Neural cell (in vitro differentiated cells): ENCODE results near the gene SLC11A1. TPM values are rescaled to one million over a fixed set of nuclear protein-coding genes. Genes with fewer than 3 reads are reported as not detected.

Experiments used
- H2AFZ ChIP-seq: fragments of 200-600, 300-800 bp; sonication (generic), shearing (Covaris generic); 2 replicates; pipeline ENCODE4 v1.6.0; 2014; ENCODE audit warnings: low read depth, mild to moderate bottlenecking, antibody characterized with exemption, low read length, moderate library complexity
- H3F3A ChIP-seq: fragments of 200-600 bp; shearing (Covaris generic); 2 replicates; pipeline ENCODE4 v1.6.1; 2016; ENCODE audit warnings: mild to moderate bottlenecking, moderate library complexity, mixed read lengths, antibody characterized with exemption, low read length; ENCODE audit not compliant: insufficient read depth, poor library complexity, severe bottlenecking
- H3K27ac ChIP-seq: fragments of 200-600, 300-800 bp; sonication (generic), shearing (Covaris generic); 2 replicates; pipeline ENCODE4 v1.5.1; 2014; ENCODE audit warnings: mild to moderate bottlenecking, low read length, moderate library complexity
- H3K27me3 ChIP-seq: fragments of 300-800, 200-600 bp; sonication (generic), shearing (Covaris generic); 2 replicates; pipeline ENCODE4 v1.6.0; 2014; ENCODE audit warnings: mild to moderate bottlenecking, low read depth, low read length, moderate library complexity; ENCODE audit not compliant: insufficient read depth
- H3K36me3 ChIP-seq: fragments of 300-800, 200-600 bp; sonication (generic), shearing (Covaris generic); 2 replicates; pipeline ENCODE4 v1.5.1; 2014; ENCODE audit warnings: mild to moderate bottlenecking, antibody characterized with exemption, low read length, moderate library complexity; ENCODE audit not compliant: insufficient read depth
- H3K4me2 ChIP-seq: fragments of 300-800, 200-600 bp; sonication (generic), shearing (Covaris generic); 2 replicates; pipeline ENCODE4 v1.6.0; 2014; ENCODE audit warnings: mild to moderate bottlenecking, low read length
- H3K4me3 ChIP-seq: fragments of 300-800, 200-600 bp; sonication (generic), shearing (Covaris generic); 2 replicates; pipeline ENCODE4 v1.5.1; 2014; ENCODE audit warnings: mild to moderate bottlenecking, low read length, moderate library complexity
- H3K79me2 ChIP-seq: fragments of 200-600 bp; shearing (Covaris generic); replicated peaks from 2 replicates; pipeline ENCODE4 v1.6.0; 2014; ENCODE audit warnings: mild to moderate bottlenecking, low read length, moderate library complexity; ENCODE audit not compliant: insufficient read depth
- H3K9ac ChIP-seq: fragments of 300-800, 200-600 bp; sonication (generic), shearing (Covaris generic); 2 replicates; pipeline ENCODE4 v1.6.1; 2016; ENCODE audit warnings: mild to moderate bottlenecking, low read length, mixed read lengths
- H3K9me2 ChIP-seq: fragments of 200-600 bp; shearing (Covaris generic); 2 replicates; pipeline ENCODE4 v1.6.1; 2016; ENCODE audit warnings: mild to moderate bottlenecking, low read length, mixed read lengths; ENCODE audit not compliant: insufficient read depth
- H3K9me3 ChIP-seq: fragments of 200-600, 300-800 bp; sonication (generic), shearing (Covaris generic); 2 replicates; pipeline ENCODE4 v1.6.1; 2016; ENCODE audit warnings: mild to moderate bottlenecking, mixed run types, low read length, moderate library complexity, mixed read lengths
- H4K20me1 ChIP-seq: fragments of 200-600 bp; shearing (Covaris generic); 2 replicates; pipeline ENCODE4 v1.6.1; 2016; ENCODE audit warnings: mild to moderate bottlenecking, mixed run types; ENCODE audit not compliant: insufficient read depth
- CTCF ChIP-seq: fragments of 450-650 bp; IDR thresholded peaks from 2 replicates; pipeline ENCODE4 v1.5.1; 2014; ENCODE audit warnings: antibody characterized with exemption, mild to moderate bottlenecking, moderate library complexity; ENCODE audit not compliant: poor library complexity, severe bottlenecking
- EP300 ChIP-seq: fragments of 450-650 bp; conservative IDR thresholded peaks from 2 replicates; pipeline ENCODE4 v1.6.1; 2014; ENCODE audit warnings: antibody characterized with exemption, mild to moderate bottlenecking, moderate library complexity; ENCODE audit not compliant: poor library complexity, severe bottlenecking
- EZH2 ChIP-seq: fragments of 200-600, 300-800 bp; shearing (Covaris generic), sonication (generic); IDR thresholded peaks from 2 replicates; pipeline ENCODE4 v1.6.1; 2014; ENCODE audit warnings: antibody characterized with exemption, low read length, borderline replicate concordance, mild to moderate bottlenecking; ENCODE audit not compliant: insufficient read depth, poor library complexity, severe bottlenecking
- MXI1 ChIP-seq: fragments of 450-650 bp; conservative IDR thresholded peaks from 2 replicates; pipeline ENCODE4 v1.6.1; 2014; ENCODE audit warnings: antibody characterized with exemption, mild to moderate bottlenecking; ENCODE audit not compliant: poor library complexity, severe bottlenecking
- POLR2AphosphoS5 ChIP-seq: IDR thresholded peaks from 2 replicates; pipeline ENCODE4 v1.6.1; 2012
- RAD21 ChIP-seq: fragments of 450-650 bp; conservative IDR thresholded peaks from 2 replicates; pipeline ENCODE4 v1.6.1; 2014; ENCODE audit warnings: antibody characterized with exemption, mild to moderate bottlenecking, moderate library complexity
- REST ChIP-seq: IDR thresholded peaks from 2 replicates; pipeline ENCODE4 v1.6.1; 2012; ENCODE audit warnings: borderline replicate concordance
- SMC3 ChIP-seq: fragments of 450-650 bp; conservative IDR thresholded peaks from 2 replicates; pipeline ENCODE4 v1.6.1; 2014; ENCODE audit warnings: antibody characterized with exemption, mild to moderate bottlenecking, moderate library complexity; ENCODE audit not compliant: poor library complexity
- TAF1 ChIP-seq: IDR thresholded peaks from 2 replicates; pipeline ENCODE4 v1.6.1; 2012; ENCODE audit warnings: low read depth
- polyA plus RNA-seq: library from polyadenylated mRNA; depleted of rRNA; stranded (reverse); fragments of >200 nt; gene quantifications from 2 replicates; pipeline ENCODE4 v1.2.3, GENCODE V29; 2014

Gene SLC11A1
- polyA plus RNA-seq, 1 donor from 2014 or later: not detected

- H3F3A ChIP-seq: no peaks in the 10 kb centered on the region
- H3K79me2 ChIP-seq: no peaks in the 10 kb centered on the region
- H3K9me3 ChIP-seq: no peaks in the 10 kb centered on the region
- no peaks in the 10 kb centered on the region for H4K20me1 ChIP-seq
- TF ChIP-seq TAF1 (no peak), SMC3 (no peak), CTCF (no peak), EZH2 (no peak), MXI1 (no peak), EP300 (no peak), RAD21 (no peak), REST (no peak), POLR2AphosphoS5 (no peak)
- H3K27me3 ChIP-seq: no peaks in the 10 kb centered on the region
- no peaks in the 10 kb centered on the region for H3K36me3 ChIP-seq
- H3K4me3 ChIP-seq: no peak overlapping the region
- no peak overlapping the region for H3K4me2 ChIP-seq
- H3K9ac ChIP-seq: no peak overlapping the region
- H3K9me2 ChIP-seq: no peaks in the 10 kb centered on the region
- no peak overlapping the region for H2AFZ ChIP-seq
- H3K27ac ChIP-seq: no peak overlapping the region
Observed at GRCh38 chr2:218421027-218421426, 39.0 kb downstream of the SLC11A1 start.

DNA sequence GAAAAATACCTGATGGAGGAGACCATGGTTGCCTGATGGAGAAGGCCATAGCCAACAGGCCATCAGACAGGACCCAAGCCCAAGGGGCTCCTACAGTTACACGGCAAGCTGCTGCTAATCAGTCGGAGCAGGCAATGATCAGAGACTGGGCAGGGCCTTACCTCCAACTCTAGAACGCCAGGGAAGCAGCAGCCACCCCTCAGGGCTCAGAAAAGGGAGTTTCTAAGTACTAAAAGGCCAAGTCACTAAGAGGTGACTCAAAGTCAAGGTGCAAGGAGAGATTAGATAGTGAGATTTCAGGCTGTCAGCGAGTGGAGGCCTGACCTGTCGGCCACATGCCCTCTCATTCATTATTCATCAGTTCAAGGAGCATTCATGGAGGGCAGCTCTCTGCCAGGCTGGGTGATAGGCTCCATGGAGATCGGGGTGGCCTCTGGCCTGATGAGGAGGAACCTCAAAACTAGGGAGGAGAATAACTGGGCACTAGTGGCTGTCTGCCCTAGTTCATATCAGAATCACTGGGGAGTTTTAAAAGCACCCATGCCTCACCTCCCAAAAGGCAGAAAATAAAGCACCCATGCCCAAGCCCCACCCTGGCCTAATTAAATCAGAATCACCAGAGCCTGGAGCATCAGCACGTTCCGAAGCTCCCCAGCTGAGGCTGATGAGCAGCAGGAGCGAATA, 40.5 kb downstream of the SLC11A1 start:
- no peak overlapping the region for H3K4me3 ChIP-seq
- TF ChIP-seq EZH2 (no peak), MXI1 (no peak), SMC3 (no peak), CTCF (no peak)
- H4K20me1 ChIP-seq: no peaks in the 10 kb centered on the region
- H3K27ac ChIP-seq: no peak overlapping the region
- H3K9ac ChIP-seq: no peak overlapping the region
- no peaks in the 10 kb centered on the region for H3K9me2 ChIP-seq
- no peaks in the 10 kb centered on the region for H3K9me3 ChIP-seq
- H3K79me2 ChIP-seq: no peaks in the 10 kb centered on the region
- H2AFZ ChIP-seq: no peak overlapping the region
- H3K27me3 ChIP-seq: no peaks in the 10 kb centered on the region
- H3K36me3 ChIP-seq: no peaks in the 10 kb centered on the region
- H3F3A ChIP-seq: no peaks in the 10 kb centered on the region
- no peak overlapping the region for H3K4me2 ChIP-seq
